PC-3 (cell line): ENCODE measurements around the gene KIF1B.

Experiments
- EZH2 ChIP-seq: fragments of 300-600 bp; sonication (generic); IDR thresholded peaks from one replicate; pipeline ENCODE4 v1.6.1; 2017; ENCODE audit warnings: antibody characterized with exemption, mild to moderate bottlenecking, low read length; ENCODE audit not compliant: unreplicated experiment
- EZH2phosphoT487 ChIP-seq: fragments of 300-600 bp; sonication (generic); IDR thresholded peaks from 2 replicates; pipeline ENCODE4 v1.6.1; 2018; ENCODE audit warnings: mild to moderate bottlenecking, antibody characterized with exemption, low read length, borderline replicate concordance
- TF ChIP-seq, protein P1 (sequence below): fragments of 300-600 bp; sonication (generic); conservative IDR thresholded peaks from 2 replicates; pipeline ENCODE4 v1.5.1; 2017; ENCODE audit warnings: antibody characterized with exemption, low read depth, mild to moderate bottlenecking, low read length

DNA sequence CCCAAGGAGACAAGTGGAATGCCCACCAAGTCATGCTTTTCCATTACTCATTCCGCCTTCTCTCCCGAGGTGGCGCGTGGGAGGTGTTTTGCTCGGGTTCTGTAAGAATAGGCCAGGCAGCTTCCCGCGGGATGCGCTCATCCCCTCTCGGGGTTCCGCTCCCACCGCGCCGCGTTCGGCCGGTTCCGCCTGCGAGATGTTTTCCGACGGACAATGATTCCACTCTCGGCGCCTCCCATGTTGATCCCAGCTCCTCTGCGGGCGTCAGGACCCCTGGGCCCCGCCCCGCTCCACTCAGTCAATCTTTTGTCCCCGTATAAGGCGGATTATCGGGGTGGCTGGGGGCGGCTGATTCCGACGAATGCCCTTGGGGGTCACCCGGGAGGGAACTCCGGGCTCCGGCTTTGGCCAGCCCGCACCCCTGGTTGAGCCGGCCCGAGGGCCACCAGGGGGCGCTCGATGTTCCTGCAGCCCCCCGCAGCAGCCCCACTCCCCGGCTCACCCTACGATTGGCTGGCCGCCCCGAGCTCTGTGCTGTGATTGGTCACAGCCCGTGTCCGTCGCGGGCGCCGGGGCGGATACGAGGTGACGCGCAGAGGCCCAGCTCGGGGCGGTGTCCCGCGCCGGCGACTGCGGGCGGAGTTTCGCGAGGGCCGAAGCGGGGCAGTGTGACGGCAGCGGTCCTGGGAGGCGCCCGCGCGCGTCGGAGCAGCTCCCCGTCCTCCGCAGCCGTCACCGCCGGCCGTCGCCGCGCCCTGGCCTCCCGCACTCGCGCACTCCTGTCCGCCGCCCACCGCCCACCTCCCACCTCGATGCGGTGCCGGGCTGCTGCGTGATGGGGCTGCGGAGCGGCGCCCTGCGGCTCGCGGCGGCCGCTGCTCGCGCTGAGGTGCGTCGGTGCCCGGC, at the start of gene KIF1B:
- TF ChIP-seq EZH2 (no peak), EZH2phosphoT487 (no peak)
- TF ChIP-seq, protein P1, sequence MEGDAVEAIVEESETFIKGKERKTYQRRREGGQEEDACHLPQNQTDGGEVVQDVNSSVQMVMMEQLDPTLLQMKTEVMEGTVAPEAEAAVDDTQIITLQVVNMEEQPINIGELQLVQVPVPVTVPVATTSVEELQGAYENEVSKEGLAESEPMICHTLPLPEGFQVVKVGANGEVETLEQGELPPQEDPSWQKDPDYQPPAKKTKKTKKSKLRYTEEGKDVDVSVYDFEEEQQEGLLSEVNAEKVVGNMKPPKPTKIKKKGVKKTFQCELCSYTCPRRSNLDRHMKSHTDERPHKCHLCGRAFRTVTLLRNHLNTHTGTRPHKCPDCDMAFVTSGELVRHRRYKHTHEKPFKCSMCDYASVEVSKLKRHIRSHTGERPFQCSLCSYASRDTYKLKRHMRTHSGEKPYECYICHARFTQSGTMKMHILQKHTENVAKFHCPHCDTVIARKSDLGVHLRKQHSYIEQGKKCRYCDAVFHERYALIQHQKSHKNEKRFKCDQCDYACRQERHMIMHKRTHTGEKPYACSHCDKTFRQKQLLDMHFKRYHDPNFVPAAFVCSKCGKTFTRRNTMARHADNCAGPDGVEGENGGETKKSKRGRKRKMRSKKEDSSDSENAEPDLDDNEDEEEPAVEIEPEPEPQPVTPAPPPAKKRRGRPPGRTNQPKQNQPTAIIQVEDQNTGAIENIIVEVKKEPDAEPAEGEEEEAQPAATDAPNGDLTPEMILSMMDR = peak; percentile 93
